ENCODE results near the gene CLINT1. TPM values are rescaled to one million over a fixed set of nuclear protein-coding genes. Genes with fewer than 3 reads are reported as not detected.
"Not testable (repeated sequence)": the region's sequence is repeated elsewhere in the genome, so short reads cannot be mapped to it uniquely, and the experiment has no call there.

CLINT1 gene
- total RNA-seq, 5 donors from 2014 or later (not counting 1 experiment from before 2014, with no cell fraction given): 61.1 to 78.6 (median 63.6) TPM

GRCh38 chr5:157857816-157858526 is 974 bp downstream of the CLINT1 start:
- H3K27ac ChIP-seq (ENCODE audit: low read length): peak overlapping the region; percentile 80
- WGBS (ENCODE audit: insufficient coverage): 0% methylated on average over 1 of the region's 5 CpGs
- Mint-ChIP-seq H3K4me3 (peak overlapping the region; percentile 95 to 98 (median 96)), H3K4me1 (peaks cover 72 to 84% (median 76%) of the 10 kb centered on the region in 3 donors), H3K36me3 (peaks cover 14% of the 10 kb centered on the region), H3K9me3 (no peaks in the 10 kb centered on the region), H3K27ac (peak overlapping the region; percentile 94 to 96), H3K27me3 (peaks cover 0 to 3% of the 10 kb centered on the region in 2 donors)
- H3K36me3 ChIP-seq (ENCODE audit: control insufficient read depth in 2 of 2, extremely low read depth in 1 of 2, insufficient read depth in 1 of 2, low read length in 1 of 2): peaks cover 0 to 7% of the 10 kb centered on the region in 2 donors
- DNase-seq (peak in 1 of 35 experiments; percentile 46), ATAC-seq (replicated peaks in 1 of 4) (peak in 1 of 4 experiments; percentile 8)
- H3K4me1 ChIP-seq (ENCODE audit: control insufficient read depth in 1 of 2, extremely low read depth in 1 of 2, insufficient read depth in 2 of 2, low read length in 2 of 2): peaks cover 24 to 30% of the 10 kb centered on the region in 2 experiments
- CTCF ChIA-PET: interaction anchor here (0.5 to 1.5 kb wide), 12 partner anchors 10 to 482 kb away, joined by 3 to 9 read pairs (median 4); partner anchors contain the start of gene LSM11 (in 1 of the 2)
- no peaks in the 10 kb centered on the region for H3K27me3 ChIP-seq (replicated peaks in 1 of 2; ENCODE audit: control insufficient read depth in 2 of 2, extremely low read depth in 1 of 2, insufficient read depth in 2 of 2, low read length in 1 of 2)
- peak overlapping the region; percentile 79 to 88 for H3K4me3 ChIP-seq (ENCODE audit: control insufficient read depth in 1 of 2, extremely low read depth in 1 of 2, low read length in 1 of 2)
- POLR2A ChIA-PET: interaction anchor here (0.6 to 1.0 kb wide), 6 partner anchors 12 to 62 kb away, joined by 3 to 6 read pairs (median 3); no protein-coding TSS in a partner anchor
- no peaks in the 10 kb centered on the region for H3K9me3 ChIP-seq

GRCh38 chr5:157855404-157855994 is 3.4 kb downstream of the CLINT1 start:
- peaks cover 70 to 73% (median 72%) of the 10 kb centered on the region in 3 donors for H3K4me1 Mint-ChIP-seq
- H3K27me3 Mint-ChIP-seq: no peaks in the 10 kb centered on the region
- 82% methylated on average over 3 of the region's 10 CpGs for WGBS (ENCODE audit: insufficient coverage)
- H3K4me3 Mint-ChIP-seq: peak overlapping the region in 2 of 3 donors; percentile 14 to 38
- Histone ChIP-seq H3K4me3 (ENCODE audit: control insufficient read depth in 1 of 2, extremely low read depth in 1 of 2, low read length in 1 of 2) (no peak overlapping the region), H3K27me3 (replicated peaks in 1 of 2; ENCODE audit: control insufficient read depth in 2 of 2, extremely low read depth in 1 of 2, insufficient read depth in 2 of 2, low read length in 1 of 2) (no peaks in the 10 kb centered on the region), H3K4me1 (ENCODE audit: control insufficient read depth in 1 of 2, extremely low read depth in 1 of 2, insufficient read depth in 2 of 2, low read length in 2 of 2) (peaks cover 17 to 28% of the 10 kb centered on the region in 2 experiments), H3K36me3 (ENCODE audit: control insufficient read depth in 2 of 2, extremely low read depth in 1 of 2, insufficient read depth in 1 of 2, low read length in 1 of 2) (peaks cover 0 to 7% of the 10 kb centered on the region in 2 donors), H3K9me3 (no peaks in the 10 kb centered on the region), H3K27ac (ENCODE audit: low read length) (no peak overlapping the region)
- H3K36me3 Mint-ChIP-seq: peaks cover 17% of the 10 kb centered on the region
- H3K27ac Mint-ChIP-seq: peak overlapping the region in 1 of 2 donors; percentile 7
- ChIA-PET POLR2A (interaction anchor here in 1 of 2 donors (0.6 to 0.7 kb wide), 3 partner anchors 27 to 1402 kb away, joined by 4 to 9 read pairs (median 4); no protein-coding TSS in a partner anchor), CTCF (interaction anchor here (0.6 to 1.6 kb wide), 6 partner anchors 17 to 509 kb away, joined by 3 to 4 read pairs (median 4); no protein-coding TSS in a partner anchor)
- H3K9me3 Mint-ChIP-seq: no peaks in the 10 kb centered on the region
- ATAC-seq (replicated peaks in 1 of 4) (no peak), DNase-seq (peak in 9 of 35 experiments; percentile 3 to 35 (median 11))

GRCh38 chr5:157853365-157853764 is 5.6 kb downstream of the CLINT1 start:
- H3K27ac Mint-ChIP-seq; POLR2A ChIA-PET; H3K27me3 Mint-ChIP-seq; H3K36me3 ChIP-seq (ENCODE audit: control insufficient read depth in 2 of 2, extremely low read depth in 1 of 2, insufficient read depth in 1 of 2, low read length in 1 of 2); H3K4me3 Mint-ChIP-seq; ATAC-seq (replicated peaks in 1 of 4); H3K9me3 Mint-ChIP-seq; H3K27me3 ChIP-seq (replicated peaks in 1 of 2; ENCODE audit: control insufficient read depth in 2 of 2, extremely low read depth in 1 of 2, insufficient read depth in 2 of 2, low read length in 1 of 2); H3K27ac ChIP-seq (ENCODE audit: low read length); H3K4me3 ChIP-seq (ENCODE audit: control insufficient read depth in 1 of 2, extremely low read depth in 1 of 2, low read length in 1 of 2); DNase-seq; H3K9me3 ChIP-seq: not testable (repeated sequence)
- peaks cover 12 to 22% of the 10 kb centered on the region in 2 experiments for H3K4me1 ChIP-seq (ENCODE audit: control insufficient read depth in 1 of 2, extremely low read depth in 1 of 2, insufficient read depth in 2 of 2, low read length in 2 of 2)
- CTCF ChIA-PET: interaction anchor here in 1 of 2 donors (0.7 kb wide), 2 partner anchors 13 to 1338 kb away, joined by 3 to 5 read pairs; no protein-coding TSS in a partner anchor
- Mint-ChIP-seq H3K36me3 (peaks cover 24% of the 10 kb centered on the region), H3K4me1 (peaks cover 64 to 66% (median 65%) of the 10 kb centered on the region in 3 donors)
- 94% methylated on average over 6 of the region's 9 CpGs for WGBS (ENCODE audit: insufficient coverage)

- Mint-ChIP-seq H3K36me3 (peaks cover 31% of the 10 kb centered on the region), H3K4me3 (no peak overlapping the region), H3K9me3 (no peaks in the 10 kb centered on the region), H3K27me3 (no peaks in the 10 kb centered on the region), H3K4me1 (peaks cover 34 to 42% (median 37%) of the 10 kb centered on the region in 3 donors), H3K27ac (no peak overlapping the region)
- Histone ChIP-seq H3K4me3 (ENCODE audit: control insufficient read depth in 1 of 2, extremely low read depth in 1 of 2, low read length in 1 of 2) (no peak overlapping the region), H3K27ac (ENCODE audit: low read length) (no peak overlapping the region), H3K9me3 (no peaks in the 10 kb centered on the region), H3K4me1 (ENCODE audit: control insufficient read depth in 1 of 2, extremely low read depth in 1 of 2, insufficient read depth in 2 of 2, low read length in 2 of 2) (no peaks in the 10 kb centered on the region), H3K36me3 (ENCODE audit: control insufficient read depth in 2 of 2, extremely low read depth in 1 of 2, insufficient read depth in 1 of 2, low read length in 1 of 2) (peaks cover 0 to 16% of the 10 kb centered on the region in 2 donors), H3K27me3 (replicated peaks in 1 of 2; ENCODE audit: control insufficient read depth in 2 of 2, extremely low read depth in 1 of 2, insufficient read depth in 2 of 2, low read length in 1 of 2) (no peaks in the 10 kb centered on the region)
- DNase-seq (no peak), ATAC-seq (replicated peaks in 1 of 4) (no peak)
- 100% methylated on average over 1 of the region's 3 CpGs for WGBS (ENCODE audit: insufficient coverage)
- CTCF ChIA-PET: interaction anchor here (0.6 to 1.3 kb wide), 5 partner anchors 11 to 1325 kb away, joined by 3 to 9 read pairs (median 3); no protein-coding TSS in a partner anchor
- POLR2A ChIA-PET: interaction anchor here in 1 of 2 donors (0.8 kb wide), 1 partner anchor 11 kb away, joined by 3 read pairs; no protein-coding TSS in a partner anchor
Observed at GRCh38 chr5:157845914-157846598, 12.9 kb downstream of the CLINT1 start.

- DNase-seq: no peak
- no peak overlapping the region for H3K27ac ChIP-seq (ENCODE audit: low read length)
- H3K4me3 Mint-ChIP-seq: no peak overlapping the region
- H3K4me3 ChIP-seq (ENCODE audit: control insufficient read depth in 1 of 2, extremely low read depth in 1 of 2, low read length in 1 of 2): no peak overlapping the region
- ATAC-seq (replicated peaks in 1 of 4): no peak
- no peaks in the 10 kb centered on the region for H3K27me3 Mint-ChIP-seq
- peaks cover 34 to 39% (median 36%) of the 10 kb centered on the region in 3 donors for H3K4me1 Mint-ChIP-seq
- WGBS (ENCODE audit: insufficient coverage): 90% methylated on average over 2 of the region's 4 CpGs
- no peaks in the 10 kb centered on the region for H3K9me3 ChIP-seq
- ChIA-PET POLR2A (no interaction called here), CTCF (interaction anchor here in 1 of 2 donors (0.5 kb wide), 1 partner anchor 12 kb away, joined by 5 read pairs; no protein-coding TSS in a partner anchor)
- H3K36me3 Mint-ChIP-seq: peaks cover 28% of the 10 kb centered on the region
- no peaks in the 10 kb centered on the region for H3K4me1 ChIP-seq (ENCODE audit: control insufficient read depth in 1 of 2, extremely low read depth in 1 of 2, insufficient read depth in 2 of 2, low read length in 2 of 2)
- no peaks in the 10 kb centered on the region for H3K9me3 Mint-ChIP-seq
- no peak overlapping the region for H3K27ac Mint-ChIP-seq
- peaks cover 0 to 13% of the 10 kb centered on the region in 2 donors for H3K36me3 ChIP-seq (ENCODE audit: control insufficient read depth in 2 of 2, extremely low read depth in 1 of 2, insufficient read depth in 1 of 2, low read length in 1 of 2)
- H3K27me3 ChIP-seq (replicated peaks in 1 of 2; ENCODE audit: control insufficient read depth in 2 of 2, extremely low read depth in 1 of 2, insufficient read depth in 2 of 2, low read length in 1 of 2): no peaks in the 10 kb centered on the region
Observed at GRCh38 chr5:157842787-157843186, 16.2 kb downstream of the CLINT1 start.

- Histone ChIP-seq H3K9me3 (no peaks in the 10 kb centered on the region), H3K4me1 (ENCODE audit: control insufficient read depth in 1 of 2, extremely low read depth in 1 of 2, insufficient read depth in 2 of 2, low read length in 2 of 2) (no peaks in the 10 kb centered on the region), H3K36me3 (ENCODE audit: control insufficient read depth in 2 of 2, extremely low read depth in 1 of 2, insufficient read depth in 1 of 2, low read length in 1 of 2) (peaks cover 0 to 8% of the 10 kb centered on the region in 2 donors), H3K27ac (ENCODE audit: low read length) (no peak overlapping the region), H3K4me3 (ENCODE audit: control insufficient read depth in 1 of 2, extremely low read depth in 1 of 2, low read length in 1 of 2) (no peak overlapping the region), H3K27me3 (replicated peaks in 1 of 2; ENCODE audit: control insufficient read depth in 2 of 2, extremely low read depth in 1 of 2, insufficient read depth in 2 of 2, low read length in 1 of 2) (no peaks in the 10 kb centered on the region)
- no peak overlapping the region for H3K27ac Mint-ChIP-seq
- no peaks in the 10 kb centered on the region for H3K9me3 Mint-ChIP-seq
- ChIA-PET CTCF (no interaction called here), POLR2A (no interaction called here)
- peaks cover 23% of the 10 kb centered on the region for H3K36me3 Mint-ChIP-seq
- H3K4me1 Mint-ChIP-seq: peaks cover 32 to 42% (median 39%) of the 10 kb centered on the region in 3 donors
- H3K27me3 Mint-ChIP-seq: no peaks in the 10 kb centered on the region
- H3K4me3 Mint-ChIP-seq: no peak overlapping the region
- DNase-seq: no peak
- no peak for ATAC-seq (replicated peaks in 1 of 4)
- WGBS (ENCODE audit: insufficient coverage): no CpG with 5 or more reads among the region's 5 CpGs
Observed at GRCh38 chr5:157842185-157842584, 16.8 kb downstream of the CLINT1 start.
